Aorta (tissue), 5 donors: ENCODE measurements around the gene RASGRP2. TPM values are rescaled to one million over a fixed set of nuclear protein-coding genes. Genes with fewer than 3 reads are reported as not detected.
A peak's percentile ranks its signal among the peaks of the same experiment; 100 is the strongest.

Experiments used
- ATAC-seq: fragments of 200-7000 bp; cut with Tn5 transposase; one replicate; pipeline ENCODE4 v1.9.1; 2022; ENCODE audit warnings: moderate library complexity; ENCODE audit not compliant: low FRiP score
- DNase-seq, 2 donors: peaks; one replicate each; pipeline ENCODE4 v3.0.0-alpha.2; 2020
- H3K27ac ChIP-seq, 2 donors: one replicate each; pipeline ENCODE4 v1.5.1; 2013; ENCODE audit warnings: low read length in 2 of 2, mild to moderate bottlenecking in 2 of 2, moderate library complexity in 2 of 2, control low read depth in 1 of 2, inconsistent platforms in 1 of 2, low read depth in 1 of 2
- H3K27me3 ChIP-seq, 2 donors: one replicate each; pipeline ENCODE4 v1.6.1; 2013; ENCODE audit warnings: control low read depth in 1 of 2, low read length in 1 of 2, mild to moderate bottlenecking in 1 of 2, moderate library complexity in 1 of 2; ENCODE audit not compliant: insufficient read depth in 2 of 2, control insufficient read depth in 1 of 2
- H3K36me3 ChIP-seq, 2 donors: one replicate each; pipeline ENCODE4 v1.6.1; 2013; ENCODE audit warnings: control low read depth in 1 of 2, low read length in 1 of 2, mild to moderate bottlenecking in 1 of 2; ENCODE audit not compliant: insufficient read depth in 2 of 2, control insufficient read depth in 1 of 2
- H3K4me1 ChIP-seq, 2 donors: one replicate each; pipeline ENCODE4 v1.6.1; 2013; ENCODE audit warnings: low read length in 2 of 2, control low read depth in 1 of 2, mild to moderate bottlenecking in 1 of 2, moderate library complexity in 1 of 2; ENCODE audit not compliant: insufficient read depth in 2 of 2, control insufficient read depth in 1 of 2
- H3K4me3 ChIP-seq, 2 donors: one replicate each; pipeline ENCODE4 v1.5.1; 2013; ENCODE audit warnings: low read length in 2 of 2, control low read depth in 1 of 2, mild to moderate bottlenecking in 1 of 2
- H3K9me3 ChIP-seq: one replicate; pipeline ENCODE4 v1.6.1; 2013; ENCODE audit warnings: mild to moderate bottlenecking, low read length; ENCODE audit not compliant: control insufficient read depth
- WGBS, 2 donors: extraction: QIAGEN DNeasy Blood & Tissue Kit; methylation state at CpG; one replicate each; pipeline ENCODE4 v1.1.7; 2013; 5-methylcytosine and 5-hydroxymethylcytosine counted together
- intact Hi-C, 2 donors: fragments of 100-400 bp; cut with DNase I; formaldehyde crosslinking; loops; one replicate each; pipeline versions ENCODE4 v1.14.2 to v1.15.0; 2022
- polyA plus RNA-seq, 2 donors: library from polyadenylated mRNA; stranded (reverse); fragments of 200-250 nt; gene quantifications; one replicate each; pipeline ENCODE4 v1.2.3, GENCODE V29; 2013
- total RNA-seq, 2 donors: library from RNA; stranded (reverse); fragmentation: NEBNext Ultra II Directional; extraction: Animal tissue kit (Norgen Biotek cat#: 25700); gene quantifications; one replicate each; pipeline ENCODE4 v1.2.1, GENCODE V29; 2021
- donor health status: healthy with polysubstance abuse.
- donor health status: Bipolar disorder and iron deficiency.
- donor health status: DM: no; HTN: no; CAD: no.
- donor health status: DM: no; HTN: no; CAD: no.
- donor health status: DM: yes; HTN: yes; CAD: no.

The RASGRP2 gene
- total and polyA plus RNA-seq, 4 donors, result 20.8 to 152 (median 48.6) TPM

DNA sequence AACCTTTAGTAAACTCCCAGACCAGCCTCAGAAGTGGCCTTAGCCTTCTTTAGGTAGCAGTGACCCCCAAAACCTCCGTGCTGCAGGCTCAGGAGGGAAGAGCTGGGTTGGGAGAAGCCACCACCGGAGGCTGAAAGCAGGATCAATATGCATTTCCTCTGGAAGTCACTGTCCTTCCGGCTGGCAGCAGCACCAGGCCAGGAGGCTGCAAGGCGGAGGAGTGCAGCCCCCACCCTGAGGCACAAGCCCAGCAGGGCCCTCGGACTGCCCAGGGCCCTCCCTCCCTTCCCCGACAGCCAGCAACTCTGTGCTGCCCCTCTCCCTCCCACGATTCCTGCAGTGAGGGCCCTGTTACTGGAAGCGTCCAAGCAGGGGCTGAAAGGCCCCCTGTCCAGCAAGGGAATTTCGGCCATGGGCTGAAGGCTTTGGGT is 17.7 kb downstream of the RASGRP2 start:
- 56 to 61% methylated on average over 9 of the region's 9 CpGs for WGBS, 2 donors
- Histone ChIP-seq H3K4me1 (no peaks in the 10 kb centered on the region), H3K36me3 (no peaks in the 10 kb centered on the region), H3K27ac (no peak overlapping the region), H3K4me3 (no peak overlapping the region), H3K9me3 (no peaks in the 10 kb centered on the region), H3K27me3 (no peaks in the 10 kb centered on the region)
- ATAC-seq, result no peak
- intact Hi-C loops, result no loop called here
- peak in 1 of 2 donors; percentile 51 for DNase-seq

GRCh38 chr11:64724863-64725532 is 18.9 kb downstream of the RASGRP2 start:
- H3K27ac ChIP-seq, result no peak overlapping the region
- H3K9me3 ChIP-seq, result no peaks in the 10 kb centered on the region
- no peak for DNase-seq
- no peaks in the 10 kb centered on the region for H3K4me1 ChIP-seq
- WGBS, 2 donors, result 77% methylated on average over 7 of the region's 7 CpGs
- intact Hi-C loops, result loop anchor here in 1 of 2 donors (5.0 kb wide), 1 partner anchor 68 kb away; no protein-coding TSS in a partner anchor
- H3K4me3 ChIP-seq, result no peak overlapping the region
- H3K36me3 ChIP-seq, result no peaks in the 10 kb centered on the region
- H3K27me3 ChIP-seq, result no peaks in the 10 kb centered on the region
- no peak for ATAC-seq

DNA sequence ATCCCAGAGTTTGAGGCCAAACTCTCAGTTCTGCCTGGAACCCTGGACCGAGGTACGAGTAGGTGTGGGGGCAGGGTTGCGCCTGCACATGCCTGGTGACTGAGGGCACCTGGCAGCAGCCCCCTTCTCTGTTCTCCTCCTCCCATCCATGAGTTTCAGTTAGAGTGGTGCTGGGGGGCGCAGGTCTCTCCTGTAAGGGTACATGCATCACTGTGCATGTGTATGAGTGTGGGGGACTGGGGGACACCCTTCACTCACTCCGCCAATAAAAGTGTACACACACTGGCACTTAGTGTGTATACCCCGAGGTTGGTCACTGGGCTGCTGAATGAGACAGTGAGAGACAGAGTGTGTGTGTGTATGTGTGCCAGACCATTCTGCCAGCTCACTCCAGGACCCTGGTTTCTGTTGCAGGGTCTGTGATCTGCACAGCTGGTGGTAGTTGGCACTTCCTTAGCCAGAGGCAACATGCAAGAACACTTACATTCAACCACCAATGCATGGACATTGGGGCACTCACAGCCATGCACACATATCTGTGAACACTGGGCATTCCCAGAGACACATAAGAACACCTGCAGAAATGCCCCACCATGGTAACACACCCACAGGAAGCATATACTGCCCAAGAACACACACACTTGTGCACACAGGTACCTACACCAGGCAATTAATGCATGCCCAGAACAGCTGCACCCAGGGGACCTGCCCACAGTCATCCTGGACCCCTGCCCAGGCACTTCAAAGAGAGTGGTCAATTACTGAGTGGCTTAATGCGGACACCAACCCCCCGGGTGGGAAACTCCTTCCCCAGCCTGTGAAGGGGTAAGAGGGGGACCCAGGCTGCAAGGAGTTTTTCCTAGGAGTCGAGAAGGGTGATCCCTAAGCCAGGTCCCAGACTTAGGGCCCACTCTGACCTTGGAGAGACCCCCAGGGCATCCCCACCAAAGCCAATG is 19.8 kb downstream of the RASGRP2 start:
- Histone ChIP-seq H3K9me3 (no peaks in the 10 kb centered on the region), H3K27ac (no peak overlapping the region), H3K36me3 (no peaks in the 10 kb centered on the region), H3K4me3 (no peak overlapping the region), H3K4me1 (no peaks in the 10 kb centered on the region), H3K27me3 (no peaks in the 10 kb centered on the region)
- ATAC-seq (no peak), DNase-seq (peak in 1 of 2 donors; percentile 55)
- intact Hi-C loops, result loop anchor here in 1 of 2 donors (1.0 to 5.0 kb wide), 2 partner anchors 67 to 171 kb away; no protein-coding TSS in a partner anchor
- WGBS, 2 donors, result 57 to 58% methylated on average over 8 to 9 of the region's 9 CpGs

- DNase-seq, result peak; percentile 91 to 95
- Histone ChIP-seq H3K27me3 (no peaks in the 10 kb centered on the region), H3K4me3 (peak within 1 kb of the TSS; percentile 48 to 84), H3K4me1 (no peaks in the 10 kb centered on the region), H3K9me3 (no peaks in the 10 kb centered on the region), H3K27ac (no peak within 1 kb of the TSS), H3K36me3 (no peaks in the 10 kb centered on the region)
- ATAC-seq, result peak; percentile 92
- intact Hi-C loops, result loop anchor here in 1 of 2 donors (1.0 to 5.0 kb wide), 2 partner anchors 66 to 170 kb away; no protein-coding TSS in a partner anchor
- WGBS, 2 donors, result 2% methylated on average over 53 to 66 of the region's 66 CpGs
These were observed 20.6 kb downstream of the RASGRP2 start, which contains the start of gene NRXN2 for GRCh38 chr11:64723117-64723906. Gene NRXN2, minus strand, starts transcription at chr11:64723197. Its CDS starts 9,498 bp downstream, at chr11:64713699.

DNA sequence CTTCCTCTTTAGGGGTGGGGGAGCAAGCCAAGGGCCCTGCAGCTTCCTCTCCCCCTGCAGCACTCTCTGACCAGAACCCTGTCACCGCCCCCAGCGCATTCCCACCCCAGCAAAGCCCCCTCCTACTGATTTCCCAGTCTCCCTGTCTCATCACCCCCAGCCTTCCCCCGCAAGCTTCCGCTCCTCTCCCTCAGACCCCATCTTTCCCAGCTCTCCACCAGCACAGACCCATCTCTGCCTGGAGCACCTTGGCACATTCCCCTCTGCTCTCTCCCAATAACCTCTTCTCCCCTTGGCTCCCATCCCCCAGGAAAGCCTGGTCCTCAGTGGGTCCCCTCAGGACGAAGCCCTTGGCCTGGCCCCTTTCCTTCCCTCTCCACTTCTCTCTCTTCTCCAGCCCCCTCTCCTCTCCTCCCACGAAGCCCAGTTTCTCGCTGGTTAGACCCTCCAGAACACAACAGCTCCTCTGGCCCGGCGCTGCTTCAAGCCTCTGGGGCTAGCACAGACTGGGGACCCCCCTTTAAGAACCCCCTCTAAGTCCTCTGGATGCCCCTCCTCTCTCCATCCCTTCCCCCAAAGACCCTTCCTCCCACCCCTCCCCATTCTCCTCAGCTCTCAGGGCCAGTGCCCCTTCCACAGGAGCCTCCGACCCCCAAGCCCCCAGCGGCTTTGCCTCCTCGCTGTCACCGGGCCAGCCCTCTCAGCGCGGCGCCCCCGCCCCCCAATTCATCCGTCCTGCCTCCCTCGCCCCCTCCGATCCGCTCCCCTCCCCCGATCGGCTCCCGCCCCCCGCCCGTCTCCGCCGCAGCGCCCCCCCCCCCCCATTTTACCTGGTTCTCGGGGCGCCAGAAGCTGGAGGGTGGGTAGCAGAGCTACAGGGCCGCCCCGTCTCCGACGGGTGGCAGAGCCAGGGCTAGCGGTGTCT is 21.5 kb downstream of the RASGRP2 start:
- H3K27me3 ChIP-seq, result no peaks in the 10 kb centered on the region
- intact Hi-C loops, result loop anchor here in 1 of 2 donors (1.0 to 5.0 kb wide), 2 partner anchors 65 to 169 kb away; no protein-coding TSS in a partner anchor
- H3K4me3 ChIP-seq, result no peak overlapping the region
- no peaks in the 10 kb centered on the region for H3K36me3 ChIP-seq
- no peak overlapping the region for H3K27ac ChIP-seq
- 12 to 20% methylated on average over 21 to 36 of the region's 36 CpGs for WGBS, 2 donors
- ATAC-seq, result no peak
- no peaks in the 10 kb centered on the region for H3K9me3 ChIP-seq
- no peaks in the 10 kb centered on the region for H3K4me1 ChIP-seq
- DNase-seq, result no peak

- no peak for DNase-seq
- H3K4me3 ChIP-seq, result no peak overlapping the region
- intact Hi-C loops, result loop anchor here in 1 of 2 donors (5.0 kb wide), 1 partner anchor 64 kb away; no protein-coding TSS in a partner anchor
- no peaks in the 10 kb centered on the region for H3K9me3 ChIP-seq
- no peaks in the 10 kb centered on the region for H3K4me1 ChIP-seq
- WGBS, 2 donors, result 74 to 77% methylated on average over 3 of the region's 3 CpGs
- H3K27ac ChIP-seq, result no peak overlapping the region
- no peak for ATAC-seq
- no peaks in the 10 kb centered on the region for H3K27me3 ChIP-seq
- H3K36me3 ChIP-seq, result no peaks in the 10 kb centered on the region
These were observed 22.6 kb downstream of the RASGRP2 start for GRCh38 chr11:64721359-64721699.

DNA sequence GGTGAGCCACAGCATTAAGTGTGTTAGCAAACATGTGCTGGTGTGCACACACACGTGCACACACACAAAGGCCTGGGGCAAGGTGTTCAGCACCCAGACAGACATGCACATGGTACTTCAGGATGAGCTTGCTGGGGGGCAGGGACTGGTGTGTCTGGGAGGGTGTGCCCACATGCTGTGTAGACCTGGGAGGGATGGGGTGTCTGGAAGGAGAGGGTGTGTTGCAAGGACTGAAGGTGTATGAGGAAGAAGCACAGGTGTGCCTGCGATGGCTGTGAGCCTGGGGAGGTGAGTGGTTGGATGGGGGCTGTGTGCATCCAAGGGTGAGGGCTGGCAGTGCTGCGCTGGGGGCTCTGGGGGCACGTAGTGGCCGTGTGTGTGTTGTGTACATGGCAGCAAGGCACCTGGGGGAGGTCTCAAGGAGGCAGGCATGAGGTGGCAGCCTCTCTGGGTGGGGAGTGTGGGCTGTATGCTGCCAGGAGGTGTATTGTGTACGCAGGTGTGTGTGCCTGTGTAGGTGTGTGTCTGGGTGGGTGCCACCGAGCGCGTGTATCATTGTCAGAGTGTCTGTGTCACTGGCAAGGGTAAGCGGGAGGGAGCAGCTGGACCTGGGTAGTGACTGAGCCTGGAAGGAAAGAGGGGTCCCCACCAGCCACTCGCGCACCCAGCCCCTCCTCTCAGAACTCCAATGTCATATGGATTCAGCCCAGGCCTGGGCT is 23.1 kb downstream of the RASGRP2 start:
- WGBS, 2 donors, result 86 to 94% methylated on average over 9 to 12 of the region's 12 CpGs
- no peaks in the 10 kb centered on the region for H3K36me3 ChIP-seq
- intact Hi-C loops, result loop anchor here in 1 of 2 donors (5.0 kb wide), 1 partner anchor 63 kb away; no protein-coding TSS in a partner anchor
- H3K4me1 ChIP-seq, result no peaks in the 10 kb centered on the region
- ATAC-seq (no peak), DNase-seq (peak in 1 of 2 donors; percentile 64)
- no peaks in the 10 kb centered on the region for H3K27me3 ChIP-seq
- H3K27ac ChIP-seq, result no peak overlapping the region
- H3K4me3 ChIP-seq, result no peak overlapping the region
- H3K9me3 ChIP-seq, result no peaks in the 10 kb centered on the region
